ENCODE measurements around the gene TMEM72. TPM values are rescaled to one million over a fixed set of nuclear protein-coding genes. Genes with fewer than 3 reads are reported as not detected.

The TMEM72 gene
- polyA plus RNA-seq, 1 donor (not counting 4 experiments of a cell fraction or from before 2014, with no cell fraction given): not detected

DNA sequence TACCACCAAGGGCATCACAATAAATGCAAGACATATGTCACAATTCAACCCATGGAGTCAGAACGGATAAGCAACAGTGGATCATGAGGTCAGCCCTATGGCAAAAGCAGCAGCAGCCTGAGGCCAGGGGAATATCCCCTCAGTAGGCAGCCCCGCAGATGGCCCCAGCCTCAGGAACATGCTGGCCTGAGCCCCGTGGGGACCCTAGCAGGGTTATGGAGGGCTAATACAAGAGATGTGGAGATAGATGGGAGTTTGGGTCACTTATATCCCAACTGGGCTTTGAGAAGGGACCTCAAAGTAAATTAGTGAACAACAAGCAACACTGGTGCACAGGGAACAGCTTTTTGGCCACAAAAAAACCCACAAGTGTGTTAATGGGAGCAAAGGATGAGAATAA lies 9.1 kb downstream of the TMEM72 start:
- Histone ChIP-seq H3K36me3 (ENCODE audit: control insufficient read depth in 2 of 2, extremely low read depth in 1 of 2, insufficient read depth in 2 of 2, low read length in 2 of 2) (no peaks in the 10 kb centered on the region), H3K27ac (ENCODE audit: control insufficient read depth, insufficient read depth, low read length) (no peak overlapping the region), H3K4me3 (ENCODE audit: control insufficient read depth in 2 of 3, extremely low read depth in 1 of 3, insufficient read depth in 2 of 3, low read depth in 1 of 3, low read length in 3 of 3) (no peak overlapping the region), H3K9me3 (ENCODE audit: control insufficient read depth, low read depth, low read length) (no peaks in the 10 kb centered on the region), H4K20me1 (ENCODE audit: control insufficient read depth, extremely low read depth, insufficient read depth, low read length) (no peaks in the 10 kb centered on the region), H3K9ac (ENCODE audit: control insufficient read depth, extremely low read depth, insufficient read depth, low read length) (no peak overlapping the region), H3K27me3 (ENCODE audit: control insufficient read depth, extremely low read depth, insufficient read depth, low read length) (no peaks in the 10 kb centered on the region), H3K79me2 (ENCODE audit: control insufficient read depth, insufficient read depth, low read length) (no peaks in the 10 kb centered on the region), H2AFZ (ENCODE audit: control insufficient read depth, low read length) (no peak overlapping the region), H3K9me1 (ENCODE audit: control insufficient read depth, extremely low read depth, insufficient read depth, low read length) (no peaks in the 10 kb centered on the region), H3K4me1 (ENCODE audit: control insufficient read depth, extremely low read depth, insufficient read depth, low read length) (no peaks in the 10 kb centered on the region), H3K4me2 (ENCODE audit: control insufficient read depth, extremely low read depth, insufficient read depth, low read depth, low read length) (no peak overlapping the region)
- TF ChIP-seq, protein P1, sequence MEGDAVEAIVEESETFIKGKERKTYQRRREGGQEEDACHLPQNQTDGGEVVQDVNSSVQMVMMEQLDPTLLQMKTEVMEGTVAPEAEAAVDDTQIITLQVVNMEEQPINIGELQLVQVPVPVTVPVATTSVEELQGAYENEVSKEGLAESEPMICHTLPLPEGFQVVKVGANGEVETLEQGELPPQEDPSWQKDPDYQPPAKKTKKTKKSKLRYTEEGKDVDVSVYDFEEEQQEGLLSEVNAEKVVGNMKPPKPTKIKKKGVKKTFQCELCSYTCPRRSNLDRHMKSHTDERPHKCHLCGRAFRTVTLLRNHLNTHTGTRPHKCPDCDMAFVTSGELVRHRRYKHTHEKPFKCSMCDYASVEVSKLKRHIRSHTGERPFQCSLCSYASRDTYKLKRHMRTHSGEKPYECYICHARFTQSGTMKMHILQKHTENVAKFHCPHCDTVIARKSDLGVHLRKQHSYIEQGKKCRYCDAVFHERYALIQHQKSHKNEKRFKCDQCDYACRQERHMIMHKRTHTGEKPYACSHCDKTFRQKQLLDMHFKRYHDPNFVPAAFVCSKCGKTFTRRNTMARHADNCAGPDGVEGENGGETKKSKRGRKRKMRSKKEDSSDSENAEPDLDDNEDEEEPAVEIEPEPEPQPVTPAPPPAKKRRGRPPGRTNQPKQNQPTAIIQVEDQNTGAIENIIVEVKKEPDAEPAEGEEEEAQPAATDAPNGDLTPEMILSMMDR (optimal IDR thresholded peaks at IDR 0.05 in 1 of 3, IDR thresholded peaks at IDR 0.05 in 1 of 3, conservative IDR thresholded peaks at IDR 0.05 in 1 of 3; ENCODE audit: extremely low read depth in 1 of 3, insufficient read depth in 2 of 3, low read length in 3 of 3): no peak
- TF ChIP-seq EZH2 (IDR thresholded peaks at IDR 0.05; ENCODE audit: low read length): no peak
- DNase-seq (ENCODE audit: low read depth, low spot score) (no peak), FAIRE-seq (no peak)
- dilution Hi-C loops (cut with MboI; ENCODE audit: extremely low pct_ligation_motif_present, low sequenced_read_pairs): no loop called here

DNA sequence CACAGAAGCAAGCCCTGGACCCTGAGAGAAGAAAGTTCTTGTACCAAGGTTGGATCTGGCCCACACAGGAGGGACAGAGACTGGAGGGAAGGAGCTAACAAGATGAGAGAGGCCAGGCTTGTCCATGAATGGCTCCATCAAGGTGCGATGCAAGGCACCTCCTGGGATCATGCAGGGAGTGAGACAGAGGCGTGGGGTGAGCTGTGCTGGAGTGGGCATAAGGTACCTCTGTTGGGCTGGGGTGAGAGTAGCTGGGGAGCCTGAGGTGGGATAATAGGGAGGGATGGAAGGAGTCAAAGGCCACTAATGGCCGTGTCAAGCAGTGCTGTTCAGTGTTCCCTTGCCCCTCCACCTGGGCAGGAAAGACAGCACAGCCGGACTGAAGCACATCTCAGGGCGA lies 9.9 kb downstream of the TMEM72 start:
- TF ChIP-seq EZH2 (IDR thresholded peaks at IDR 0.05; ENCODE audit: low read length): no peak
- TF ChIP-seq, protein P1 (optimal IDR thresholded peaks at IDR 0.05 in 1 of 3, IDR thresholded peaks at IDR 0.05 in 1 of 3, conservative IDR thresholded peaks at IDR 0.05 in 1 of 3; ENCODE audit: extremely low read depth in 1 of 3, insufficient read depth in 2 of 3, low read length in 3 of 3): no peak
- no peak for FAIRE-seq
- dilution Hi-C loops (cut with MboI; ENCODE audit: extremely low pct_ligation_motif_present, low sequenced_read_pairs): no loop called here
- Histone ChIP-seq H3K27me3 (ENCODE audit: control insufficient read depth, extremely low read depth, insufficient read depth, low read length) (no peaks in the 10 kb centered on the region), H3K27ac (ENCODE audit: control insufficient read depth, insufficient read depth, low read length) (no peak overlapping the region), H3K4me1 (ENCODE audit: control insufficient read depth, extremely low read depth, insufficient read depth, low read length) (no peaks in the 10 kb centered on the region), H2AFZ (ENCODE audit: control insufficient read depth, low read length) (no peak overlapping the region), H3K4me2 (ENCODE audit: control insufficient read depth, extremely low read depth, insufficient read depth, low read depth, low read length) (no peak overlapping the region), H3K79me2 (ENCODE audit: control insufficient read depth, insufficient read depth, low read length) (no peaks in the 10 kb centered on the region), H3K36me3 (ENCODE audit: control insufficient read depth in 2 of 2, extremely low read depth in 1 of 2, insufficient read depth in 2 of 2, low read length in 2 of 2) (no peaks in the 10 kb centered on the region), H3K4me3 (ENCODE audit: control insufficient read depth in 2 of 3, extremely low read depth in 1 of 3, insufficient read depth in 2 of 3, low read depth in 1 of 3, low read length in 3 of 3) (no peak overlapping the region), H3K9ac (ENCODE audit: control insufficient read depth, extremely low read depth, insufficient read depth, low read length) (no peak overlapping the region), H4K20me1 (ENCODE audit: control insufficient read depth, extremely low read depth, insufficient read depth, low read length) (no peaks in the 10 kb centered on the region), H3K9me3 (ENCODE audit: control insufficient read depth, low read depth, low read length) (no peaks in the 10 kb centered on the region), H3K9me1 (ENCODE audit: control insufficient read depth, extremely low read depth, insufficient read depth, low read length) (no peaks in the 10 kb centered on the region)
- no peak for DNase-seq (ENCODE audit: low read depth, low spot score)
